ENCODE results near the gene HNRNPA1.
"Not testable (repeated sequence)": the region's sequence is repeated elsewhere in the genome, so short reads cannot be mapped to it uniquely, and the experiment has no call there.

Gene HNRNPA1

DNA sequence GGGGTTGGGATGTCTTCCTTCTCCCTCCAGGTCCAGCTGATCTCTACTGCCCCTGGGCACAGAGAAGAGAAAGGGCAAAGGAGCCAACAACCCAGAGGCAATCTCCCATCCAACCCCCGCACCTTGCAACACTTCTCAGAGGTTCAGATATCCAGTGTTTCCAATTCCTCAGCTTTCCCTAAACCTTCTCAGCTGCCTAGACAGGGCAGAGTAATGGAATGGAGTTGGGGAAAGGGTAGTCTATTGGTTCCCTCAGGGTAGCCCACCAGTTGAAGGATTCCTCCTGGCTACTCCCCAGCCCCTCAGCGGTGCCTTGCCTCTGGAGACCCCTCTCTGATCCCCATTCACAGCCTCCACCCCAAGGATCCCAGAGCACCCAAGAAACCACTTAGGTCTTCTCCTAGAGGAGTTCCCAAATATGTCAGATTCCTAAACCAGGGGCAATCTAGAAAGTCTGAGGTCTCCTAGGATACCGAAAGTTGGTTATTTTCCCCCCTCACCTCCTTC lies 19.8 kb downstream of the HNRNPA1 start:
- no peak for DNase-seq

DNA sequence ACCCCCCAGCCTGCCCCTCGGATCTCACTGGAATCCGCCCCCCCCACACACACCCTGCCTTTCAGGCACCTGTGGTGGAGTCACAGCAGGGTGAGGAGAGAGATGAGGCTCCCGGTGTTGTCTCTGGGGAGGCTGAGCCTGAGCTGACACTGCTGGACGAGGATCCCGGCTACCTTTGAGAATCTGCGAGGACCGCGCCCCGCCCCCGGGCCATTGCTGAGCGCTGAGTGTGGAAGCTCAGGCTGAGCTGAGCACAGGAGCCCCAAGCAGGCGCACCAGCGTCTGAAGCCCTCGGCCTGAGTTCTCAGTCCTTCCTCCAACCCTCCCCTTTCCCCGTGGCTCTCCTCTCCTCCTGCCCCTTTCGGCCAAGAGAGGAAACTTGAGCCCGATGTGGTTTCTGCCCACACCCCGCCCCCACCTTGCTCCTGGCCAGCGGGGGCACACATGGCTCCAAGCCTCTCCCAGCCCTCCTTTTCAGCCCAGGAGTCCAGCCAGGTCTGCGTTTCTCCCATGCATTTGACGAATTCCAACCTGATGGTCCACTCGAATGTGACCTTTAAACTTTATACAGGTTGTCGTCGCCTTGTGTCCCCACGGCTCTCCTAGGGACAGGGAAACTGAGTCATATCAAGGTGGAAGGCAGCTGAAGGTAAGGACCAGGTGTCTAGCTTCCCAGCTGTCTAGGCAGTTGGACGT lies 20.4 kb downstream of the HNRNPA1 start, which contains the start of gene NFE2:
TSS of gene NFE2 (minus strand) at position 284 of the 696 bp plus-strand sequence. CDS start 5,767 bp downstream, outside the sequence.
- peak; percentile 58 for DNase-seq

DNA sequence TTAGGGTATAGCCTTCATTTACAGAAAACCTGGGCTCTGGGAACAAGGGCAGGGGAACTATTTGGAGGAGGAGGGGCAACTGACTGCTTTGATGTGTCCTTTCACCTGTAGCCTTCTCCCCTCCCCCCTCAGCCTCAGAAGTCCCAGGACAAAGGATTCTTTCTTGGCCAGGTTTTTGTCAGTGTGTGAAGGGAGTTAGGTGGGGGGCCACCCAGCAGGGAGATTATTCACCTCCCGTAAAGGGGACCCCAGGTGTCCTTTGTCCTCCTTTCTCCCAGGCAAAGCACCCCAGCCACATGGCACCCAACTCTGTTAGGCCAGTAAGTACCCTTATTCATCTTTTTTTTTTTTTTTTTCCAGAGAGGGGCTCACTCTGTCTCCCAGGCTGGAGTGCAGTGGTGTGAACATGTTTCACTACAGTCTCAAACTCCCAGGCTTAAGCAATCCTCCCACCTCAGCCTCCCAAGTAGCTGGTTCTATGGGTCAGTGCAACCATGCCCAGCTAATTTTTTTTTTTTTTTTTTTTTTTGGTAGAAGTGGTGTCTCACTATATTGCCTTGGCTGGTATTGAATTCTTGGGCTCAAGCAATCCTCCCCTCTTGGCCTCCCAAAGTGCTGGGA lies 21.0 kb downstream of the HNRNPA1 start:
- no peak for DNase-seq

DNA sequence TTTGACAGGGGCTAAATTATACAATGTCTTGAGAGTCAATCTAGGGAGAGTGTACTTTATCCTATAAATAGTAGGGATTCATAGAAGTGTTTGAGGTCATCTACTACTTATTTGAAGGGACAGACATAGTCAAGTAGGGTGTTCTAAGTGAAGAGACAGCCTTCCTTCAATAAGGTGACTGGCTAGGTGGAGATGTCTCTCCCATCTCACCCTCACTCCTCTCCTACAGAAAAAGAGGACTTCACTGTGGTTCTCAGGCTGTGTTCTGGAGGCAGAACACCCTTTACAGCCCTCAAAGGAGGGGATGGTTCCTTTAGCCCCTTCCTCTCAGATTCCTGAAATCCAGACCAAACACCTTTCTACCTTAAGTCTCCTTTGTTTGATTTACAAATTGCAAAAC lies 23.1 kb downstream of the HNRNPA1 start:
- DNase-seq = no peak

DNA sequence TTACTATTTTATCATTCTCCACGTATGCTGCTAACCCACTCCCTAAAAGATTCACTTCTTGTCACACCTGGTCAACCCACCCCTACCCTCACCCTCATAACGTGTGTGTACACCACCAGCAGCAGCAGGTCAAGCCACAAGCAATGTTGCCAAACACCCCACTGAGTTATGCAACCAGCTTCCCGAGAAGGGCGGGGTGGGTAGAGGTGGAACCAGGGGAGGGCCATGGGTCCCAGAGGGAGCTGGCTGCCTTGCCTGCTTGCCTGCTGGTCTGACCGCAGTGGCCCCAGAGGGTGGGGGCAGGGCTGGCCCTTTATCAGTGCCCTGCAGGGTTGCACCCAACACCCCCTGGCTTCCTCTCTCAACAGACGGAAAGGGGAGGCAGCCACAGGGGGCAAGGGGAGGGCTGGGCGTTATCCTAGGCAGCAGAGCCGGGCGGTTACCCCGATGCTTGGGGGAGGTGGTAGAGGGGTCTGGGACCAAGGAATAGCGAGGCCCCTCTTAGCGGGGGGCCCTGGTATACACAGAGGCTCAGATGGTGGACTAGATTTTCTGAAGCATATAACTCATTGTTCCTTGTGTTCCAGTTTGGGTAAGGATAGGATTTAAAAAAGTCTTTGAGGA lies 23.8 kb downstream of the HNRNPA1 start:
- no peak for DNase-seq

DNA sequence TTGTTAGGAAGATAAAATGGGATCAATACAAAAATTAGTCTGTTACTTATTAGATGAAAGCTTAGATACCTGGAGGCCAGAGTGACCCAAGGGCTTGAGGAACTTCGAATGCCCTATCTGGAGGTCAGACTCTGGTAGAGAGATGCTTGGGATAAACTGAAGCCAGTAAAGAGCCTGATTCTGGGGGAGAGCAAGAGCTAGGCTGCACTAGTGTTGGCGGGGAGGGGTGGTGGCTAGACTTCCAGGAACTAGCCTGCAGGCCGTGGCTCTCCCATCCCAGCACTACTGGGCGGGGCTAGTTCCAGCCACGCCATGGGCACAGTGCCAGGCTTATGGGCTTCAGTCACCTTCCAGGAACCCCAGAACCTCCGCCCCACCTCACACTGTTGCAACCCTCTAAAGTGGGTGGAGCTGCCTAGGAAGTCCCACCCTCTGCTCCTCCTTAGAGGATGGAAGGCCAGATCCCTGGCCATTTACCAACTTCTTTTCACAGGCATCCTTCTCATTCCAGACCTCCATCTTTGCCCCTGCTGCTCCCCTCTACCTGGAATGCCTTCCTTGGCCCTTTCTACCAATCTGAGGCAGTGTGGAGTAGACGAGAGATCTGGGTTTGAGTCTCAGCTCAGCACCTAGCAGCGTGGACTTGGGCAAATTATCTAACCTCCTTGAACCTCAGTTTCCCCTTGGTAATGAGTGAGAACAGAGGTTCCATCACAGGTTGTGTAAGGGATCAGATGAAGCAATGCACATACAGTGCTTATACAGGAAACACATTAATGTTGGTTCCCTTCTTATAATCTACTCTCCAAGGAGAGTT lies 26.6 kb downstream of the HNRNPA1 start:
- no peak for DNase-seq

DNA sequence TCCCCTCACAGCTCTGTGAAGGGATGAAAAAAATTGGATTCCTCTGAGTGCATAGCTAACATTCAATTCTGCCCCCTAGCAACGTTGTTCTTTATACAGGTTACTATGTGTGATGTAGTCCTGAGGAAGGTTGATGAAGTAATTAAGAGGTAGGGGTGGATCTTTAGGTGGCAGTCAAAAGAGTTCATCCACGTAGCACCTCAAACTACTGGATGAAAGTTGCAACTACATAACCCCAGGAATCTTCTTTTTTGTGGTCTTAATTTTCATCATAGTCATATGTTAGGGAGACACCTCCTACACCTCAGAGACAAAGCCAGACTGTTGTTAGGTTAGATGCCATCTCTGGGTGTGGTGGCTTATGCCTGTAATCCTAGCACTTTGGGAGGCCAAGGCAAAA lies 30.5 kb downstream of the HNRNPA1 start:
- no peak for DNase-seq

DNA sequence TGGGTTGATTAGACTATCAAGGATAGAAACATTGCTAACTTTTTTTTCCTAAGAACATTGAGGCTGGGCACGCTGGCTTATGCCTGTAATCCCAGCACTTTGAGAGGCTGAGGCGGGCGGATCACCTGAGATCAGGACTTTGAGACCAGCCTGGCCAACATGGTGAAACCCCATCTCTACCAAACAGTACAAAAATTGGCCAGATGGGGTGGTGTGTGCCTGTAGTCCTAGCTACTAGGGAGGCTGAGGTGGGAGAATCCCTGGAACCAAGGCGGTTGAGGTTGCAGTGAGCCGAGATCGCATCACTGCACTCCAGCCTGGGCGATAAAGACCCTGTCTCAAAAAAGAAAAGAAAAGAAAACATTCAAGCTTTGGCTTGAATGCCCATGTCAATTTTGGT lies 31.8 kb downstream of the HNRNPA1 start:
- not testable (repeated sequence) for DNase-seq

DNA sequence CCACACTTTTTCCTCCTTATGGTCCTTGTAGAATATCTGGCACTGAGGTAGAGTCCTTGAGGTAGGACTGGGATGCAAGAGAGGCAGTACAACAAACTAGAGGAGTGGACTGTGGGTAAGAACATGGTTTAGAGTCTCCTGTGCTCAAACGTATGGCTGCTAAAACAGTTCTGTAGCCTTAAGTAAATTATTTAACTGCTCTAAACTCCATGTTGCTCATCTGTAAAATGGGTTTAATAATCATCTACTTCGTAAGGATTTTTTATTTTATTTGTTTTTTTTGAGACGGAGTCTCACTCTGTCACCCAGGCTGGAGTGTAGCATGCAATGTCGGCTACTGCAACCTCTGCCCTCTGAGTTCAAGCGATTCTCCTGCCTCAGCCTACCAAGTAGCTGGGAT lies 40.8 kb downstream of the HNRNPA1 start:
- DNase-seq = no peak

DNA sequence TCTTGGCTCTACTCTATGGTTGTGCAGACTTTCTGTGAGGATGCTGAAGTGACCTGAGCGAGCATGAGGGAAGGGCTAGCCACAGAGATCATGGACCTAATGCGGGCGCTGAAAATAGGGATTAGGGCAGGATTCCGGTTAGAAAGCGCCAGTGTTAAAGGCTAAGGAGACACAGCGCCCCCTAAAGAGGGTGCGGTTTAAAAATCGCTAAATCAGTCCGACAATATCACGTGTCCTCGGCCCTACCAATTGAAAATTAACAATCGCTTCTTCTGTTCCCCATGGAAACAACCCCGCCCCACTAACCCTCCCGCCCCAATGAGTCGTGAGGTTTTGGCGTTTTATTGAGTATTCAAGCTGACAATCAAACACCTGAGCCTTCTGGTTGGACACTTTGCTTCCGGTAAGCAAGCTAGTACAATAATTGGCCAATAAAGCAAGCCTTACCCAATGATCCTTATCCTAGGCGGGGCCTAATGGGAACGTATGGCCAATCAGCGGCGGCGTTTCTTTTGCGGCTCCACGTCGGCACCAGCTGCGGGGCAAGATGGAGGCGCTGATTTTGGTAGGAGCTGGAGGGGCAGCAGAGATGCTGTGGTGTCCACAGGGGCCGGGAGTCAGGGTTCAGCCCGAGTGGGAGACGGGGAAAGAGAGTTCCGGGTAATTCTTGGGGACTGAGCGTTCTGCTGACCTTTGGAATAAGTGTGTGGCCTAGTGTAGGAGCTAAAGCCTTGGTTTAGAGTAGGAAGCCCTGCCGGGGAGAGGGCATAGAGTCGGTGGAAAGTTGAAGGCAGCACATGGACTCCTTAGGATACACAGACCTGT lies 44.3 kb downstream of the HNRNPA1 start, which contains the start of gene COPZ1:
TSS of gene COPZ1 (plus strand) at position 515 of the 825 bp plus-strand sequence. CDS start at position 548, 33 bp downstream.
- peak; percentile 100 for DNase-seq

DNA sequence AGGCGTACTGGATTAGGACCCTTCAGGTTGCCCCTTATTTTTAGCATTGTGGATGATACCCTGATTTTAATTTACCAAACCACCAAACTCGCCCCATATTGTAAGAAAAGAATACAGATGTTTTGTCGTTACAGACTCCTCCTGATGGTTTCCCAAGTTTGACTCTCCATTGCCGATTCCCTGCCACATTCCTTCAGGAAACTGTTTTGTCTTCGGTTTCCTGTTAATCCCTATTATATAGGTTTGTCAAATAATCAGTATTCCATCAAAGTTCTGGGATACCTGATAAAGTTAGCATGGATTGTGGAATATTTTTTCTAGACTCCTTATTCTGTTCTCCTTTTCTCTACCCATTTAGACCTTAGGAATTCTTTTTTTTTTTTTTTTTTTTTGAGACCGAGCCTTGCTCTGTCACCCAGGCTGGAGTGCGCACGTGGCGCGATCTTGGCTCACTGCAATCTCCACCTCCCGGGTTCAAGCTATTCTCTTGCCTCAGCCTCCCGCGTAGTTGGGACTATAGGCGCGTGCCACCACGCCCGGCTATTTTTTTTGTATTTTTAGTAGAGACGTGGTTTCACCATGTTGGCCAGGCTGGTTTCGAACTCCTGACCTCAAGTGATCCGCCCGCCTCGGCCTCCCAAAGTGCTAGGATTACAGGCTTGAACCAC lies 45.0 kb downstream of the HNRNPA1 start:
- DNase-seq = peak; percentile 34

DNA sequence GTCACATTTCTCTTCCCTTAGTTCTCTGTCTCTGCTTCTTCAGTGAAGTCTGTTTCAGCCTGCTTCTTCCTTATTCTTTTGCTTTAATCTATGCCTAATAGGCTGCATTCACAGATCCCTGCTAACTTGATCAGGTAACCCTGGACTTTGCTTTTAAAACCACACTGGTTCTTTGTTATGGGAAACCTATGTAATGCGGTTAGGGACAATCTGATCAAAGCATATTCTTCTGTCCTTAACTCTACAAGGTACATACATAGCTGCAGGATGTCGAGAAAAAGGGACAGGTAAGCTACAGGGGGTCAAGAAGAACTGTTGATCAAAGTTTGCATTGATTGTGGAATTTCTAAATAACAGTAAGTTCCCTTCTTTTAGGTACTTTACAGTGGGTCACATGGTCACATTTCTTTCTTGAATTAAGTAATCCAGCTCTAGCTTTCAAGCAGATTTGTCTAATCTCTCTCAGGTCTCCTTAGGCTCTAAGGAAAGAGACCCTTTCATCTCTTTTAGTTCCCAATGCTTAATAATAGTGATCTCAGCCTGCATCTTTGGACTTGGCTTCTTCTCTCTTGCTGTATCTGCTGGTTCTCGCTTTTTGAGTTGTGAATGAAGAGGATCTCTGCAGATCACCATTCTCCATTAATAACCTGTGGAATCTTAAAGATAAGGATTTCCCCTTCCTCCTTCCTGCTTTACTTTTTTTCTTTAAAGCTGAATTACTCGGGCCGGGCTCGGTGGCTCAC lies 48.2 kb downstream of the HNRNPA1 start:
- no peak for DNase-seq

DNA sequence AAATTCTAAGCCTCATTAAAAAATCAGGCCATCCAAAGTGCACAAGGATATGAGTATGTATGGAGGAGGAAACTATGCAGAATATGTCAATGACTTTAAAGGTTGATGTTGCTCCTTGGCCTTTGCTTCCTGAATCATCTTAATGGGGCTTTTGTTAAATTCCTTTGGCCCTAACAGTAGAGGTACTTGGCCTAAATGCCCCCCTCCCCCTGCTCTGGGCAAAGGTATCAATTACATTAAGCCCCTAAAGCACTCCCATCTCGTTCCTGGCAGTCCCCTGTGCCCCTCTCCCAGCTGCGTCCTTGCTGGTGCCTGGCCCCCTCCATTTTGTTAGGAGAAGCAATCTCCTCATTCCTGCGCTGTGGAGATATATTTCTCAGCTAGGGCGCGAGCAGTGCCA lies 49.2 kb downstream of the HNRNPA1 start:
- peak; percentile 43 for DNase-seq

DNA sequence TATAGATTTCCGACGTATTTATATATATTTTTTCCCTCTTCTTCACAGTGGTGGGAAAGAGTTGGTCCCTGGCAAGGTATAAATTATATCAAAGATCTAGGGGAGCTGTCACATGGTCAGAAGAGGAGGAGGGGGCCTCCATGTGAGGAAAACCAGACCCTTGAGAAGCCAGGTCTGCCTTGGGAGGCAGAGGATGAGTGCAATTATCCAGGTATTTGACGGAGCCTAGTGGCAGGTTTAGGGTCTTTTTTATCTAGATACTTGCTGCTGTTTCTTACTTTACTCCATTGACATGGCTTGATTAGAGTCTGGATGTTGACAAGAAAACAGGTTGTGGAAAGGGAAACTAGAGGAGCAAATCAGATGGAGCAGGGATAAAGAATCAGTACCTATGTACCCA lies 49.9 kb downstream of the HNRNPA1 start:
- DNase-seq = no peak

DNA sequence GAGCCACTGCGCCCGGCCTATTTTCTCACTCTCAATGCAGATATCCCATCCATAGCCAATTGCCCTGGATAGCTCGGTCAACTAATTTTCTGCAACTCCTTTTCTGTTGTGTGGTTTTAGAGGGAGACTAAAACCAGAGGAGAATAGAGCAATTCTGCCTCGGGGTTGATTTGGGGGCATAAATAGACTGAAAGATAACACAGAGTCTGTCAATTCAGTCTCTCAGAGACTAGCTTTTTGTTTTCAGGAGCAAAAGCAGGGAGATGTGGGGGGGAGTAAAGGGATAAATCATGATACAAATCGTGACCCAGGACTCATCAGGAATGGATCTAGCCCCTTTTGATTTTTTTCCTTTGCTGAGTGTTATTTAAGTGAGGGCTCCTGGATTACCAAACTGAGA lies 50.9 kb downstream of the HNRNPA1 start:
- no peak for DNase-seq

DNA sequence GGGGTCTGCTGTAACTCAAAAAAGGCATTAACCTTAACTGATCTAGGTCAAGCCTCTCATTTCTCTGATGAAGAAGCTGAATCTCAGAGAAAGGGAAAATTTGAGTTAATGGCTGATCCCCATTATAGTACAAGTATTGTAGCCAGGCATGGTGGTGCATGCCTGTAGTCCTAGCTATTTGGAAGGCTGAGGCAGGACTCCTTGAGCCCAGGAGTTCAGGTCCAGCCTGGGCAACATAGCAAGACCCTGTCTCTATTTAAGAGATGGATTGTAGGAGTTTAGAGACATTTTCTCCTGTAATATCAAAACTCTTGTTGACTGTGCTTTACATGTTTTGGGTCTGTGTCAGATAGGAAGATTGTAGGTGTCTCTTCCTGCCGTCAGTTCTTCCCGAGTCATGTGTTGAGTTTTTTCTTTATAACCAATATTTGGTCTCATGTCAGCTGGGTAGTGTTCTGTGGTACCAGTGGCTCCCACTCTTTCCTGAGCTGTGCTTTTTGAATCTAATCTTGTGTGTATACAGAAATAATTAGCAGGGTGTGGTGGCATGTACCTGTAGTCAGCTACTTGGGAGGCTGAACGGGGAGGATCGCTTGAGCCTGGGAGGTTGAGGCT lies 53.0 kb downstream of the HNRNPA1 start:
- DNase-seq = no peak

Data from fibroblast of skin of right biceps (primary cell).